Measurements from ENCODE around the gene ZRANB3.

DNA sequence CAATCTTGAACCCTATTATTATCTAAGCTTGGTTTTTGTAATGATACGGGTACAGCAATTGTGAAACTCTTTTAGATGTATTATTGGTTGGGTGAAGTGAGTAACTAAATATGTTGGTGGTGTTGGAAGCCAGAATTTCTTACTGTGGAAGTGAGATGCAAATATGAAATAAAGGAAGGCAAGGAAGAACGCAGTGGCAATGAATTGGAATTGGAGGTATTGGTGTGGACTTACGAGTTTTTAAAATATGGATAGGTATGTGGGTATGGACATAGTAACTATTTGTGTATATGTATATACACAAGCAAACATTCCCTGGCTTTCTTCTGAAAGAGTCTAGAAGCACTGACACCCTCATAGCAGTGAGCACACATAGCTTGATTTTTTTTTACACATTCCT lies 373.2 kb downstream of the ZRANB3 start:
- TF ChIP-seq CTCF (IDR thresholded peaks at IDR 0.05; ENCODE audit: low read length), result no peak
- no peak for TF ChIP-seq EZH2 (IDR thresholded peaks at IDR 0.05; ENCODE audit: borderline replicate concordance, low read length)

Data from OCI-LY1 (cell line).